ENCODE measurements around the gene HOMER1. TPM values are rescaled to one million over a fixed set of nuclear protein-coding genes. Genes with fewer than 3 reads are reported as not detected.

Gene HOMER1, protein sequence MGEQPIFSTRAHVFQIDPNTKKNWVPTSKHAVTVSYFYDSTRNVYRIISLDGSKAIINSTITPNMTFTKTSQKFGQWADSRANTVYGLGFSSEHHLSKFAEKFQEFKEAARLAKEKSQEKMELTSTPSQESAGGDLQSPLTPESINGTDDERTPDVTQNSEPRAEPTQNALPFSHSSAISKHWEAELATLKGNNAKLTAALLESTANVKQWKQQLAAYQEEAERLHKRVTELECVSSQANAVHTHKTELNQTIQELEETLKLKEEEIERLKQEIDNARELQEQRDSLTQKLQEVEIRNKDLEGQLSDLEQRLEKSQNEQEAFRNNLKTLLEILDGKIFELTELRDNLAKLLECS
- 18.1 and 28.0 TPM in 2 replicates for total RNA-seq
- polyA plus RNA-seq: 26.3 and 28.5 TPM in 2 replicates

DNA sequence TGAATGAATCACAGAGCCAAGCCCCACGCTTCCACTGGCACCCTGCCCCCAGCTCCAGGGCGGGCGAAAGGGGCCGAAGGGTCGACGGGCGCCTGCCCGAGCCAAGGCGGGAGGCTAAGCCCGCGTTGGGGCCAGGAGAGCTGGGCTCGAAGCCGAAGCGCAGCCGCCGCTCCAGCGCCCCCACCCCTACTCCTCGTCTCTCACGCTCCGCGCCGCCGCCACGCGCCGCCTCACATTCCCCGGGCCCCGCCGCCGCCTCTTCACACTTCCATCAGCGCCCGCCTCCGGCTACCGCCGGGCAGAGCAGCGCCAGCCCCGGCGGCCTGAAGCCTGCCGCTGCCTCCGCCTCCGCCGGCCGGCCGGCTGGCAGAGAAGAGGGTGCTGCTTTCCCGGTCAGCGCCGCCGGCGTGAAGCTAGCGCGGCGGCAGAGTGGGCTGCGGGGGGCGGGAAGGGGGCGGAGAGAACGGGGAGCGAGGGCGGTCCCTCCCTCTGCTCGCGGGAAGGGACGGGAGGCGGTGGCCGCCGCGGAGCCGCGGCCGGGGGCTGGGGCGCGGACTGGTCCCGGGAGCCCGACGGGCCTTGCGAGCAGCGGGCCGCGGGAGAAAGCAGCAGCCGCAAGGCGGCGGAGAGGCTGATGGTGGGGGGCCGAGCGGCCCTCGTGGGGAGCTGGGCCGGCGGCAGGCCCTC is at the start of gene HOMER1:
HOMER1 (minus strand) TSS at position 431 of the 687 bp plus-strand sequence. CDS start 1,360 bp downstream, outside the sequence.
- TF ChIP-seq, protein P1, sequence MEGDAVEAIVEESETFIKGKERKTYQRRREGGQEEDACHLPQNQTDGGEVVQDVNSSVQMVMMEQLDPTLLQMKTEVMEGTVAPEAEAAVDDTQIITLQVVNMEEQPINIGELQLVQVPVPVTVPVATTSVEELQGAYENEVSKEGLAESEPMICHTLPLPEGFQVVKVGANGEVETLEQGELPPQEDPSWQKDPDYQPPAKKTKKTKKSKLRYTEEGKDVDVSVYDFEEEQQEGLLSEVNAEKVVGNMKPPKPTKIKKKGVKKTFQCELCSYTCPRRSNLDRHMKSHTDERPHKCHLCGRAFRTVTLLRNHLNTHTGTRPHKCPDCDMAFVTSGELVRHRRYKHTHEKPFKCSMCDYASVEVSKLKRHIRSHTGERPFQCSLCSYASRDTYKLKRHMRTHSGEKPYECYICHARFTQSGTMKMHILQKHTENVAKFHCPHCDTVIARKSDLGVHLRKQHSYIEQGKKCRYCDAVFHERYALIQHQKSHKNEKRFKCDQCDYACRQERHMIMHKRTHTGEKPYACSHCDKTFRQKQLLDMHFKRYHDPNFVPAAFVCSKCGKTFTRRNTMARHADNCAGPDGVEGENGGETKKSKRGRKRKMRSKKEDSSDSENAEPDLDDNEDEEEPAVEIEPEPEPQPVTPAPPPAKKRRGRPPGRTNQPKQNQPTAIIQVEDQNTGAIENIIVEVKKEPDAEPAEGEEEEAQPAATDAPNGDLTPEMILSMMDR (IDR thresholded peaks at IDR 0.05; ENCODE audit: low read depth, low read length): no peak
- Histone ChIP-seq H3K27ac (peak within 1 kb of the TSS; percentile 93), H3K27me3 (no peaks in the 10 kb centered on the region), H3K9me3 (ENCODE audit: low read depth) (no peaks in the 10 kb centered on the region), H3K36me3 (no peaks in the 10 kb centered on the region), H3K4me1 (ENCODE audit: low read depth) (peaks cover 20% of the 10 kb centered on the region), H3K4me3 (peak within 1 kb of the TSS; percentile 69)
- DNase-seq (ENCODE audit: low read depth in 1 of 2, low spot score in 1 of 2): peak; percentile 87 to 88

DNA sequence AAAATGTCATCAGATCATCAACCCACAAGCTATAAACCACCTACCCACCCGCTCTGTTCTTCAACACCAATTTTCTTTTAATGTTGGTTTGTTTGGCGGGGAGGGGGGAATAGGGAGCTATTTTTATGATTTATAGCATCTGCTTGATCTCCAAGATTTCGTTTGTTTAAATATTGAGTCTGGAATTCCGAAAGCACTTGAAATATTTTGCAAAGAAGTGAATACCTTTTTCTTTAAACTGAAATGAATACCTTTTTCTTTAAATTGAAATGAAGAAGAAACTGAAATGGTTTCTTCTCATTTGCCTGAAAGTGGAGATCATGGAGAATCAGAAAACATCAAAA is 49.3 kb upstream of the HOMER1 start:
- no peaks in the 10 kb centered on the region for H3K4me1 ChIP-seq (ENCODE audit: low read depth)
- H3K27ac ChIP-seq: no peak overlapping the region
- DNase-seq (ENCODE audit: low read depth in 1 of 2, low spot score in 1 of 2): no peak
- H3K27me3 ChIP-seq: no peaks in the 10 kb centered on the region
- H3K4me3 ChIP-seq: no peak overlapping the region
- H3K36me3 ChIP-seq: no peaks in the 10 kb centered on the region
- TF ChIP-seq, protein P1 (IDR thresholded peaks at IDR 0.05; ENCODE audit: low read depth, low read length): no peak
- no peaks in the 10 kb centered on the region for H3K9me3 ChIP-seq (ENCODE audit: low read depth)

DNA sequence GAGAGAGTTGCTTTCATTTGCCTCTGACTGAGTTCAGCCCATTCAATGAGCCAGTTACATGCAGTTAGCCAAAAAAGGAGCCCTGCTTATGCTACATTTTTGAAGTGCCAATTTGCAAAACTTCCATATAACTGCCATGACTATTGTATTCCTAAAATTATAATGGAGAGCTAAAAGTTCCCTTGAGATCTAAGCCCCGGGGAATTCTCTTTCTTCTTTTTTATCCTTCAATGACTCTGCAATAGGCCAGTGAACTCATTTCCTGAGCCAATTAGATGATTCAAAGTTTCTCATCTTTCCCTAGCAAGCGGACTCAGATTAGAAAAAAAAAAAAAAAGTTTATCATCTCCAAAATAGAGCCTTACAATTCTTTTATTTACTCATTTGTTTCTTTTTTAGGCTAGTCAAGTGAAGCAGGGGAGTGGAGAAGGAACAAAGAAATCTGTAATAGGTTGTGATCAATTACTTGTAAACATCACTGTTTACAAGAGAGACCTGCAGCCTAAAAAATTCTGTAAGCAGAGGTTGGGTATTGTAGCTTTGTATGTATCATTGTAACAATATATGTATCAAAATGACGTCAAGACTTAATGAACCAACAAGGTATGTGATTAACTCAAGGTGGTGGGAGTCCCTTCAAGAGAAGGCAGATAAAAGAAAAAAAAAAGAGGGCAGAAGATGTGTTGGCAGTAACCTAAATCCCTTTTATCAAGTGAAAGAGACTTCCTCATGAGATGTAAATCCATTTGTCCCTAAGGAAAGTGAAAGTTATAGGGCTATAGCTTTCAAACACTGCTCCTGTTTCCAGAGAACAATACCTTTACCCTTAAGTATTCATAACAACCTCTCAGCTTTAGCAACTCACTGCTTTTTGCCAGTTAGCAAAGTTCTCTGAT is 48.7 kb upstream of the HOMER1 start:
- no peaks in the 10 kb centered on the region for H3K9me3 ChIP-seq (ENCODE audit: low read depth)
- H3K36me3 ChIP-seq: no peaks in the 10 kb centered on the region
- DNase-seq (ENCODE audit: low read depth in 1 of 2, low spot score in 1 of 2): peak in 1 of 2 donors; percentile 33
- H3K27me3 ChIP-seq: no peaks in the 10 kb centered on the region
- H3K4me3 ChIP-seq: no peak overlapping the region
- TF ChIP-seq, protein P1 (IDR thresholded peaks at IDR 0.05; ENCODE audit: low read depth, low read length): no peak
- no peak overlapping the region for H3K27ac ChIP-seq
- no peaks in the 10 kb centered on the region for H3K4me1 ChIP-seq (ENCODE audit: low read depth)

DNA sequence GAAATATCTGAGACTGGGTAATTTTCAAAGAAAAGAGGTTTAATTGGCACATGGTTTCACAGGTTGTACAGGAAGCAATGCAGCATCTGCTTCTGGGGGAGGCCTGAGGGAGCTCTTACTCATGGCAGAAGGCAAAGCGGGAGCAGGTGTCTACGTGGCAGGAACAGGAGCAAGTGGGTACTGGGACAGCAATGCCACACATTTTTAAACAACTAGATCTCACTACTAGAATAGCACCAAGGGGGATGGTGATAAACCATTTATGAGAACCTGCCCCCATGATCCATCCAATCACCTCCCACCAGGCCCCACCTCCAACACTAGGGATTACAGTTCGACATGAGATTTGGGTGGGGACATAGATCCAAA is 47.6 kb upstream of the HOMER1 start:
- H3K27me3 ChIP-seq: no peaks in the 10 kb centered on the region
- H3K27ac ChIP-seq: no peak overlapping the region
- H3K4me1 ChIP-seq (ENCODE audit: low read depth): no peaks in the 10 kb centered on the region
- H3K36me3 ChIP-seq: no peaks in the 10 kb centered on the region
- TF ChIP-seq, protein P1 (IDR thresholded peaks at IDR 0.05; ENCODE audit: low read depth, low read length): no peak
- H3K9me3 ChIP-seq (ENCODE audit: low read depth): no peaks in the 10 kb centered on the region
- DNase-seq (ENCODE audit: low read depth in 1 of 2, low spot score in 1 of 2): no peak
- H3K4me3 ChIP-seq: no peak overlapping the region

DNA sequence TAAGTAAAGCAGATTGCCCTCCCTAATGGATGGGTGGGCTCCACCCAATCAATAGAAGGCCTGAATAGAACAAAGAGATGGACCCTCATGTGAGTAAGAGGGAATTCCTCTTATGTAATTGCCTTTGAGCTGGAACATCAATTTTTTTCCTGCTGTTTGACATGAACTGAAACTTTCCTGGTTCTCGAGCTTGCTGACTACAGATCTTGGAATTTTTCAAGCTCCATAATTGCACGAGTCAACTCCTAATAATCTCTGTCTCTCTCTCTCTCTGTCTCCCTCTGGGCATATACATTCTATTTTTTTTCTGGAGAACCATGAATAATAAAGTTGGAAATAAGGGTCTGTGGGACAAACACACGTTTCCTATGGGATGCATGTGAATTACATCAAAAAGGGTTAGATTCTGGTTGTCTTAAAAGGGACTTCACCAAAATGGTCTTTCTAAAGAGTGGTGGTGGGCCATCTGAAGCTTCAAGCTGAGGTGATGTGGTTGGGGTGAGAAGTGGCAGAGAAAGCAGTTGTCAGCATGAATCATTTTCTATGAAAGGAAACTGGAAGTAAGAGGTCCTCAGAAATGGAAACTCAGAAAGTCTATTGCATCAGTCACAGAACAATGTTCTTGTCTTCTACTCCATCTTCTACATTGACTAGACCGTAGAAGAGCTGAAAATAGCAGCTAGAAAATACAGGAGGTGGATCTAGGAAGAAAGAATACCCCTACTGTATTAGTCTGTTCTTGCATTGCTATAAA is 47.0 kb upstream of the HOMER1 start:
- Histone ChIP-seq H3K27me3 (no peaks in the 10 kb centered on the region), H3K27ac (no peak overlapping the region), H3K9me3 (ENCODE audit: low read depth) (no peaks in the 10 kb centered on the region), H3K4me1 (ENCODE audit: low read depth) (no peaks in the 10 kb centered on the region), H3K36me3 (no peaks in the 10 kb centered on the region), H3K4me3 (no peak overlapping the region)
- TF ChIP-seq, protein P1 (IDR thresholded peaks at IDR 0.05; ENCODE audit: low read depth, low read length): no peak
- DNase-seq (ENCODE audit: low read depth in 1 of 2, low spot score in 1 of 2): peak in 1 of 2 donors; percentile 11
